Thyroid gland (tissue), 4 donors: Measurements from ENCODE around the gene FAT2.

Experiments
- CTCF ChIP-seq, 6 experiments: fragments of 200-600 bp in 3 of 6; fragments of 450-650 bp in 3 of 6; sonication (generic) in 3 of 6; IDR thresholded peaks; one replicate each; pipeline ENCODE4 v1.5.1; 2016 to 2019; ENCODE audit warnings: antibody characterized with exemption in 6 of 6, mild to moderate bottlenecking in 2 of 6, inconsistent platforms in 1 of 6, moderate library complexity in 1 of 6
- POLR2A ChIP-seq, 2 donors: fragments of 450-650 bp; IDR thresholded peaks; one replicate each; pipeline ENCODE4 v1.6.1; 2017; ENCODE audit warnings: antibody characterized with exemption in 2 of 2, mild to moderate bottlenecking in 2 of 2, moderate library complexity in 1 of 2

- no peak for TF ChIP-seq CTCF (IDR thresholded peaks at IDR 0.05)
- no peak for TF ChIP-seq POLR2A (IDR thresholded peaks at IDR 0.05)
Observed at GRCh38 chr5:151617383-151617840, 26.3 kb upstream of the FAT2 start.
